Activated CD4-positive, alpha-beta T cell treated with anti-CD3 and anti-CD28 coated beads, Interleukin-2, Interleukin-6, amounts not matched to agents 100 ng/mL and 50 ng/mL, durations not matched to agents 16 hours and 8 hours (primary cell): ENCODE measurements around the gene EEFSEC.

Experiments used
- DNase-seq: peaks from one replicate; pipeline ENCODE4 v3.0.0-alpha.2; 2020

EEFSEC gene

DNA sequence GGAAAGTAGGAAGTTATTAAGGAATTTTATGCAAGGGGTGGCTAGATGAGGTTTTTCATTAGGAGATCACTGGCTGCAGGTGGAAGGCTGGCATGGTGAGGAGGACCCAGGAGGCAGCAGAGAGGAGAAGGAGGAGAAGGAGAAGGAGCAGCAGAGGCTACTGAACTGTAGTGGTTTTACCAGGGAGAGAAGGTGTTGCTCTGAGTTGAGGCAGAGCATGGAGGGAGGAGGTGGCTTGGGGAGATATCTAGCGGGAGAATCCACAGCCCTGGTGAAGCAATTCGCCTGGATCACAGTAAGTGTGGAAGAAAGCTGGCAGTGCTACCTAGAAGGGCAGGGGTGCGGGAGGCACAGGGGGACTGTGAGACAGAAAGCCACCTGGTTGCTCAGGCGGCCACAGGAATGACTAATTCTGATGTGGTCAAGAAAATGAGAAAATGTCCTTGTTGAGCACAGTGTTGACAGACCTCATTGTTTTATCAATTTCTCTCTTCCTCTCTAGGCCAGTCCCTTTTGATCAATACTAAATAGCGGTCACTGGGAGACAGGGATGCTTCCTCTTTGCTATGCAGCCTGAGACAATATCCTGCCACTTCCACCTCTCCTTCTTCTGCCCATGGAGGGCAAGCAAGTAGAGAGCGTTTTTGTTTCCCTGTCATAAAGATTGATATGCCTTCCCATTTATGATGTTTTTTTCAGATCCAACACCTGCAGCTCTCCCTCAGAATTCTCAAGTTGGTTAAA lies 94.6 kb downstream of the EEFSEC start:
- DNase-seq = no peak

DNA sequence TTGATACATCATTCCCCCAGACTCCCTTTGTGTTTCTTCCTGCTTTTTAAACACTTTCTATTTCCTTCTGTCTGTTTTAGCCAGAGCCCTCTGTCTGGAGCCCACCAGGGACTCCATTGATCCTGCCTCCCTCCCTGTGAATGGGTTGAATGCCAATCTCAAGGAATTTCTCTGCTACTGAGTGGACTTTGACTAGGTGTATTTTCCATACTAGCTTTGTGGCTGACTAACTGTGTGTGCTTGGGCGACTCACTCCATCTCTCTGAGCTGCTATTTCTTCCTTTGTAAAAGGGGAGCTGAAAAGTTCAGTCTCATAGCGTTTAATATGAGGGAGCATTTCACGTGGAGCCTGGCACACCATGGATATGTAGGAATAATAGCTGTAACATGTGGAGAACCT lies 98.8 kb downstream of the EEFSEC start:
- no peak for DNase-seq

DNA sequence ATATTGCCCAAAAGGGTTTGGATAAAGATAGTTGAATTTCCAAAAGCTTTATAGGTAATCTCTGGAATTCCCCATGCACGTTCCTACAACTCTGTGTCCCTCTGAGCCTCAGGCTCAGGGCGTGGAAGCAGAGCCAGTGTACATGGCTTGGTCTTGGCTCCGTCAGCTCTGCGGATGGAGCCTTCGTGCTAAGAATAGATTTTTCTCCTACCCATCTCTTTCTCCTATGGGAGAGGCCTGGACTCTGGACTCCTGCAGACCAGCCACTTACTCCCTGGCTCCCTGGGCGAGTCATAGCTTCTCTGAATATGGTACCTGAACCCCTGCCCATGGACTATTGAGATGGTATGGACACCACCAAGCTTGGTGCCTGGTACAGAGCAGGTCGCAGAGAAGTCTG lies 99.9 kb downstream of the EEFSEC start:
- DNase-seq = no peak

DNA sequence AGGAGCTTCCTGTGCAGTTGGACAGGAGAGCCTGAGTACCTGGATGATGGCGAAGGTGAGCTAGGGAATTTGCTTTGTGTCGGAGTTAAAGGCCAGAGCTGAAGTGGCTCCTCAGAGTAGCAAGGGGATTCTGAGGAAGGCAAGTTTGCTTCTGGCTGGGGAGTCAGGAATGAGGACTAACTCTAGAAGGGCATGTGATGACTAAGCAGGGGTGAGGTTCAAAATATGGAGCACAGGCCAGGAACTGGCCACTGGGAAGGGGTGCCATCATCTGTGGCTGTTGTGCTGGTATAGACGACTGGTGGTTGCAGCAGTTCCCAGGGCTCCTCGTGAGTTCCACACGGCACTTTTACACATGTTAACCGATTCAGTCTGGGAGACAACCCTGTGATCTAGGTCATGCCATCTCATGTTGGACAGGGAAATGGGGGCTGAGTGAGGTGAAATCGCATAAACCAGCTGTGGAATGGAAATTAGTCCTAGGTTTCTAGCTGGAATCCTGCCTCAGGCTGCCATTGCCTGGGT lies 100.8 kb downstream of the EEFSEC start:
- DNase-seq = no peak

DNA sequence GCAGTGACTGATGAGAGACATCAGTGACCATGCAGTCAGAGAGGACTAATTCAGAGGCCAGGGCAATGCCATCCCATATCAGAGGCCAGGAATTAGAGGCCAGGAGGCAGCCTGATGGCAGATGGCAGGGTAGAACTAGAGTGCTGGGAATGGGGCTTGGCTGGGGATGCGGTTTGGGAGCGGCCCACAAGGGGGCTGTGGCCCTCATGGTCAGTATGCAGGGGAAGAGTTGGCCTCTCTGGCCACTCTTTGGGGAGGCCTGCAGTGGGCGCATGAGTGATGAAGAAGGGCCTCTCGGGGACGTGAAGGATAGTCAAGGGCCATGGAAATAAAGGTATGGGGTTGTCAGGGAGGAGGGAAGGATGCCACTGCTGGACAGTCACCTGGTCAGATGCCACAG lies 101.7 kb downstream of the EEFSEC start:
- DNase-seq = no peak

DNA sequence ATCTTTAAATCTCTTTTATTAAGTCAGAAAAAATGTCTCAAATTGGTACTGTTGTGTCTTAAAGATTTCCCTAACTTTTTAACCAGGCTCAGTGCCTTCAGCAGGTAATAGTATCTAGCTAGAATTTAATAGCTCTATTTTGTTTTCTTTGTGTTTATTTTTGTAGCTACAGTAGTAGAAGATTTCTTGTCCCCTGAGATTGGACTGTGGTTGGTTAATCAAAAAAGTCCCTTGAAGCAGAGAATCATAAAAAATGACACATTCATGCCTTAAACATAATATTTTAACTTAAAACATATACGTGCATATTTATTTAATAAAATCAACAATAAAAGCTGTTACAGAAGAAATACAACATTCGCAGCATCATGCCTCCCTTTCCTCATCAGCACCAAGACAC lies 102.8 kb downstream of the EEFSEC start:
- no peak for DNase-seq

DNA sequence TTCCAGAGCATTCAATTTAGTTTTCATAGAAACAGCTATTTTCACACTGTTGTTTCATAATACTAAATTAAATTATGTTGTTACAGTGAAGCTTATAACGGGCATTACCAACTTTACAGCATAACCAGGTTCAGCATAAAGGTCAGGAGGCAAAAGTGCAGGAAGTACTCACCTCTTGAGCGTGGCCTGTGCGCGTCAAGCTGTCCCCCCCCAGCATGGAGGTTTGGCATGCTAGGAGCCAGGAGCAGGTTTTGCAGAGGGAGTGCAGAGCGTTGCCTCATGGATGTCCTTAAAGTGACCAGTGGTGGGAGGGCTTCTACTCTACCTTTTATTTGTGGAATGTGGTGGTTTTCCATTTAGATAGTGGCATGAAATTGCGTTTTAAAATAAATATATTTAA lies 104.4 kb downstream of the EEFSEC start:
- DNase-seq = no peak

DNA sequence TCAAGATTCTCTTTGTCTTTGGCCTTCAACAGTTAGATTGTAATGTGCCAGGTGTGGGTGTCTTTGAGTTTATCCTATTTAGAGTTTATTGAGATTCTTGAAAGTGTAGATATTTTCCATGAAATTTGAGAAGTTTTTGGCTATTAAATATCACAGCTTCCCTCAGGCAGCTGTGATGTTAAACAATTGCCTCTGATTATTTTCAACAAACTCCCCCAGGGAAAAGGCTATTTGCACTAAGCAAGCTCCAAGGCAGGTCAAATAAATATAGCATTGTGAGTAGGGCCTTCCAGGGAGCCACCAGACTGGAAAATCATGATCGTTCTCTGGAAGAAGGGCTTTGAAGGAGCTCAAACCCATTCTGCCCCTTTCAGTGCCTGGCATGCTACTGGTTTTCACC lies 107.0 kb downstream of the EEFSEC start:
- no peak for DNase-seq

DNA sequence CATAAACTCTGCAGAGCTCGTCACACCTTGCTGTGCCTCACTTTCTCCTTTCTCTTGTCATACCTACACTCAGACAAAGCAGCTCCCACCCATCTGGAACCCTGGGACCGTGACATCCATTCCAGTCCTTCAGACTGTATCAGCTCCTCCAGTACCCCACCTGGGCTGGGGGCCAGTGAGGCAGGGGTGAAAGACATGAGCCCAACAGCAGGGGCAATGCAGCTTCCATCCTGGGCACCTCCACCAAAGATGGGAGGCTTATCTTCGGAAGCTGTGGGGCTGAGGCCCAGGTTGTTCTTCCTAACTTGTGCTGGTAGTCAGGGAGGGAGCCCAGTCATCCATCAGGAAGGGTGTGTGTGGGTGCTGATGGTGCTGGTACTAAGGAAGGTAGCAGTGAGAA lies 109.2 kb downstream of the EEFSEC start:
- DNase-seq = no peak

DNA sequence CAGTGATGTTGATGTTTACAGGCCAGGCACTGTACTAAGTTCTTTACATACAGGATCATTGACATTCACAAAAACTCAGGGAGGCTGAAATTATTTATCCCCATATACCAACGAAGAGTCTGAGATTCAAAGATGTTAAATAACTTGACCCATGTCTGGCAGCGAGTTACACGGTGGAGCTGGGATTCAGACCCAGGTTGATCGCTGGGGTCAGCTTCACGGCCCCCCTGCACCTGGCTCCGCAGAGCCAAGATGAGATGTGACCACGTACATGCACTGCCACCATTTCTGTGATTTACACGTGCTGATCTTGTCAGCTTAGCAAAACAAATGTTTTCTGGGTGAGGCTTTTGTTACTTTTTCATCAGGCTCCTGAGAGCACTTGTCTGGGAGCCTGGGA lies 109.8 kb downstream of the EEFSEC start:
- no peak for DNase-seq

DNA sequence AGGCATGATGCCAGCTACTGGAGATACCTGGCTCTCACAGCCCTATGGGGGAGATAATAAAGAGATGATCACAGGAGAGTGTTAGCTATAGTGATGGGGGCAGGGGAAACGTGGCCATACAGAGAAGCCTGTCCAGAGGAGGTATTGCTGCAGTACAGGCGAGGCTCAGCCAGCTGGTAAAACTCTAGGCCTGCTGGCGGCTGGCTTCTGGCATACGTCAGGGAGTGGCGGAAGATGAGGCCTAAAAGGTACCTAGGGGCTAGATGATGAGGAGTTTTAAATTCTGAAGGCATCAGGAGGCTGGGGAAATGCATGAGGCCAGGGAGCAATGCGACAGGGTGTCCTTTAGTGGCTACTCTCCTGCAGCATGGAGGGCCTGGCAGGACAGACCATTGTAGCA lies 110.7 kb downstream of the EEFSEC start:
- DNase-seq = no peak

DNA sequence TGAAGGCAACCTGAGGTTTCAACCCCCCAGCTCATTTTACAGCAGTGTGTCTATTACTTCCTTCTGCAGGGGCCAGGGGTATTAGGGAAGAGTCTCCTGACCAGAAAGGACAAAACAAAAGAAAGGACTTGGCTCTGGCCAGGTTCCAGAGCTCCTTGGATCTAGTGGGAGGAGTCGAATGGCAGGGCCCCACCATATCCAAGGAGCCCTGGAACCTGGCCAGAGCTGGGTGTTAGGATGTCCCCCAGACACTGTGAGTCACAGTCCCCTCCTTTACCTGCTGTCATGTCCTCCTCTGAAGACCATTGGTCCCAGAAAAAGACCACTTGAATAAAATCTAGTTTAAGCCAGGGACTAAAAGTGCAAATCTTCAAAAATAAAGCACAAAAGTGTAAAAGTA lies 113.2 kb downstream of the EEFSEC start:
- no peak for DNase-seq

DNA sequence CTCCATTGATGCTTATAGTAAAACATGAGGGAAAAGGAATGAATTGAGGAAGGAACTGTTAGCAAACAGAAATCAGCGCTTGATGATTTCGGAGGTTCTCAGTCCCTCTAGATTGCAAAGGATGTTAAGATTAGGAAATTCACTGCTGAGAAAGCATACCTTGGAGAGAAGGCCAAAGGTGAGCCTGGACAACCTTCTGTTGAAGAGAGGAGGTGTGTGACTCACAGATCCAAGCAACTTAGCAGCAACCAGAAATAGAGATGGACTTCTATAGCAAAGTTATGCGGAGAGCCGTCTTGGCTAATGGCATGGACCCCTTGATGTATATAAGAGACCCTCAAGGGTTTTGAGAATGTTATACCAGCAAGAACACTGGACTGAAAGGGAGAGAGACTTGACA lies 114.3 kb downstream of the EEFSEC start:
- no peak for DNase-seq

DNA sequence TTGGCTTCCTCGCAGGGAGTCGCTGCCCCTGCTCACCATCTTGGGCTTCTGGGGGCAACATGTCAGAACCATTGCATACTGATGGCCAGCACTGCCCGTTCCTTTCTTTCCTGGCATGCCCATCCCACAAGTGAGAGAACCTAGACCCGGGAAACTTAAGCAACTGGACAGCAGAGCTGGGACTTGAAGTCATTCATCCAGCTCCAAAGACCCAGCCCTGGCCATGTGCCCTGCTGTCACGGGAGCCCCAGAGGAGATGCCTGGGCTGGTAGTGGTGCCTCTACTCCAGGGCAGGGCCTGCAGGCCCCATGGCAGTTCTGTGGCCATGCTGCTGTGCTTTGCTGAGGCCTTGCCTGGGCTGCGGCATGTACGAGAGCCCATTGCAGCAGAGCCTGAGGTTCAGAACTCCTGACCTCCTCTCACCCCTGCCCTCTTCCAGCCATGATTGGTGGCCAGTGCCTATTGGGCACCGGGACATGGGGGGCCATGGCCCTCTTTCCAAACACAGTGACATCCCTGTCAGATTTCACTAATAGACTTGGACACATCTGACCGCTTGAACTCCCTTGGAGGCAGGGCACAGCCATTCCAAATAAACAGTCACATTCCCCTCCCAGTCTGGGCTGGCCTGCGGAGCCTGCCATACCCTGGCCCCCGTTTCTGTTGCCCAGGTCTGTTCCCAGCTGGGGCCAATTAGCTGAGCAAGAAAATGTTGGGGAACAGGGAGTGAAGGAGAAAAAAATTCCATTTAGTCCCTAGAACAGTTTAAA lies 115.9 kb downstream of the EEFSEC start:
- DNase-seq = no peak

DNA sequence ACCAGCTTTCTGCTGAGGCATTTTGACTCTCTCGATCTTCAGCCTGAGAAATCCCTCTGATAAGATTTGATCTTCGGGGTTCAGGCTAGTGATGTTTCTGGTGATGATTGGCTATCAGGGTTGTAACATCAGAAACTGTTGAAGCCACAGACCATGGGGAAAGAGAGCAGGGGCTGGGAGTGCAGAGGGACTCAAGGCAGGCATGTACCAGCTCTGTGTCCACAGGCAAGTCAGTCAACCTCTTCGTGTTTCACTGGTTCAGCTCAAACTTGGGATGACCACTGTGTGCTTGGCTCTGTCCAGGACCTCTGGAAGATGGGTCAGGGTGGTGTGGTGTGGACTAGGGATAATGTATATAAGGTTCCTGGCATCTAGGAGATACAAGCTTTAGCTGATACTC lies 116.5 kb downstream of the EEFSEC start:
- no peak for DNase-seq

DNA sequence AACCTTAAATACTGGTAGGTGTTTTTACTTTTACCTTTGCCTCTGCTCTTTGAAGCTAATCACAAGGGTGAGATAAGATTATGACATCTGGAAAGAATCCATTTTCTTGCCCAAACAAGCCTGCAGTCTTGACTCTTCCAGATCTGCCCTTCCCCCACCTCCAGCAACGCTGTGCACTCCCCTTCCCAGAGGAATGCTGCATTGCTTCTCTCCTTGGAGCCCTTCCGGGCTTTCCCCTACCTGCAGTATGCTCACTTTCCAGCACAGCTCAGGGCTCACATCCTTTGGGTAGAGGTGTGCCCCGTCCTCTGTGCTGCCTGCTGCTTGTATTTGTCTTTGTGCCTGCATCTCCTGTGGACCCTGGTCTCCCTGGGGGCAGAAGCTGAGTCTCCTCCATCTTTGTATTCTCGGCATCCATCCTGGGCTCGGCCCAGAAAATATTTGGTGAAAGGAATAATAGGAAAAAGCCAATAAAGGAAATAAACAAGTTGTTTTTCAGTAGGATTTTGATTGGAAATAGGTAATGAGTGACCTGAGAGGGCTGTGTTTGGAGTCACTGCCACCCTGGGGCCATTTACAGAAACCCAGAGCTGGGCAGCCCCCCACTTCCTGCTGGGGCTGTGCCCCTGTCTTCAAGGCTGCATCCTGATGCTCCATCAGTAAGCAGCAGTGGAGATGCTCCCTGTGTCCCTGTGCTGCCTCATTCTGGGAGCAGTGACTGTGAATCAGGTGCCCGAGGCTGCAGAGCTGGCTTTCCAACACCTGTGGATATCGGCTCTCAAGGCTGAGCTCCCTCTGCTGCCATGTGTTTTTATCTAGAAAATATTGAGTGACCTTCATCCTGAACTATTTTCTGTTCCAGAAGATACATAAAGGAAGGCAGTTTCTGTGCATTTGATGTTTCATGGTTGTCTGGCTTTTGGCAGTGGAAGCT lies 117.5 kb downstream of the EEFSEC start:
- no peak for DNase-seq

DNA sequence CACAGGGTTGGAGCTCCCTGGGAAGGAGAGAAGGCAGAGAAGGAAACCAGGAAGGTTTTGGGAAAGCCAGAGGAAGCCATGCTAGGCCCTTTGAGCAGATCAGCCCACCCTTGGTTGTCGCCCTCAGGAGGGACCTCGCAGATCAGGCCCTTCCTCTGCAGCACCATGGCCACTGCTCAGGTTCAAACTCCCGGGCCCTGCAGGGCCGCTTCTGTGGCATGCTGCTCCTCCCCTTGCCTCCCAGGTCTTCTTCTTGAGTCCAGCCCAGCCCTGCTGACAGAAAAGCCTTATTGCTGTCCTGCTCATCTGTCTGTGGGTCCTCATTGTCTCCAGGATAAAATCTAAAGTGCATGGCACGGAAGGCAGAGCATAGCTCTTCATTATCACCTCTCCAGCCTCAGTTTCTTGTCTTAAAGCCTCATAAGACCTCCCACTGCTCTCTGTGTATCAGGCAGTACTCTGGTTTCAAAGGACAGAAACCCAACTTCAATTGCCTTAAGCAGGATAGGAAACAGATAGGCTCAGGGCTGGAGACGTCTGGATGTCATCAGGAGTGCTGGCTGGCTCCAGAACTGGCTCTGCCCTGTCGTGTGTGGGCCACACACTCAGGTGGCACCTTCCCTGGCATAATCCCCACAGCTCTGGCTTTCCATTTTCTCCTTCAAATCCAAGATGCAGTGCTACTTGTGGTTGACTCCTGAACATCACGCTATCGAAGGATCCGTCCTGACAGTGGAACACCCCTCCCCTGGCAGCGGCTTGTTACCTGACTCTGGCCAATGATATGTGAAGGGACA lies 118.5 kb downstream of the EEFSEC start:
- no peak for DNase-seq

DNA sequence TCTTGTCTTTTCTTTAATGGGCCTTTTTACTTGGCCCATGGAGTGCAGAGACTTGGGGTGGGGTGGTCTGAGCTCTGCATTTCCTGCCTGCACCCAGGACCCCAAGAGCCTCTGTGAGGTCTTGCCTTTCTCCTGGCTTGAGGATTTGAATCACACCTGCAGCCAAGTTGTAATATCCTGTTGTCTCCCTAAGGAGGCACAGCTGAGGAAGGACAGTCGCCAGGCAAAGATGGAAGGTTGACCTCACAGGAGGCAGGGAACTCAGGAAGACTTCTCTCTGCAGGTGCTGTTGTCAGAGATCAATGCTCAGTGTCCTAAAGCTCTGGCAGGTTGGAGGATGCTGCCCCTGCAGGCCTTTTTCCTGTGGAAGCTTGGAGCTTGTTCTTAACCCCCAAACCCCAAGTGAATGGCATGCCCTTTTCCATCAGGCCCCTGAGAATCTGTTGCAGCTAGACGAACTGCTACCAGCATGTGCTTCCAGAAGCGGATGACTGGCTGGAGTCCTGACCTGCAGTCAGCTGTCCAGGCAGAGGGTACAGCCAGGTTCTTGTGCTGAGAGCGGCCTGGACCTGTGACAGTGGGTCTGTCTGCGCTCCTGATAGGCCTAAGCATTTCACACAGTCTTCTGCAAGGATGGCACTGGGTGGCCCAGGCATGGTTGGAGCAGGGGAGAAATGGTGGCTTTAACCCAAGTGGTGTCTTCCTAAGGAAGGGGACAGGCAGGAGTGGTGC lies 120.0 kb downstream of the EEFSEC start:
- no peak for DNase-seq

DNA sequence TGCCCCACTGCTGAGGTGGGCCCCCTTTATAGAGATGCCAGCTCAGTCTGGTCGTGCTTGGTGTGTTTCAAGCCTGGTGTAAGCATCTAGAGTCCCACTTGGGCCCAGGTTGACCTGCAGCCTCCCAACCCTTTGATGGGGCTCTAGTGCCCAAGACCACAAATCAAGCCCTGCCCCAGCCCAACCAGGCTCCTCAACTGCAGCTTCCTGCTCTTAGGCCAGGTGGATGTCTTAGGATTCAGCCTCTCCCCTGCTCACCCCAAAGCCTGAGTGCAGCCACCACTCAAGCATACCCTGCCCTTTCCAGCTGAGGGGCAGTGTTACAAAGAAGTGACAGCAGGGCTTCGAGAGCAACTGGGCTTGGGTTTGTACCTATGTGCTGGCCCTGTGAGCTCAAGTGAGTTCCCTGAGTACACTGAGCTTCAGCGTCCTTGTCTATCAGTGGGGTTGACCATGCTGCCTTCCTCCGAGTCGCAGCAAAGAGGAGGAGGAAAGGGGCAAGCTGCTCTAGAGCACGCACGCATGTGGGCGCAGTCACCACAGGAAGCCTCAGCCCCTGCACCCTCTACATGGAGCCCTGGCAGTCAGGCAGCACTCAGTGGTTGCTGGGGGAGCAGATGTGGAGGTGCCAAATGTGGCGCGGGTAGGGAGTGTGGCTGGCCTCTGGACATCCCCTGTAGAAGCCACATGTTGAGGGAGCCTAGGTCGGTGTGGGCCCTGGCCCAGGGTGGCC lies 120.7 kb downstream of the EEFSEC start:
- no peak for DNase-seq

DNA sequence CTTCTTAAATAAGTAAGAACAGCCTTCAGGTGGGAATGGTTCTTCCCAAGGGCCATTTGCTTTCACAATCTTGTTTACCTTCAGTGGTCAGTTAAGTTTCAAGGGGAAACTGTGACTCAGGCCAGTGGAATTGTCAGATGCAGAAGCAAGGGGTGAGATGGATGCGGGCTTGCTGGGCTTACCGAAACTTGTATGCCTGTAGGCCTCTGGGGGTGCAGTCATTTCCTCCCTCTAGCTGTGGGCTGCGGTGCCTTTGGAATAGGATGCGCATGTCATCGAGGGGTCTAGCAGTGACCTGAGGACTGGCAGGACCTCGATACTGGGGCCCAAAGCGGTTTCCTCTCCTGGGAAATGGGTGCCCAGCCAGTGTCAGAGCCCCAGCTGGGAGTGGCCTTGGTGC lies 121.6 kb downstream of the EEFSEC start:
- DNase-seq = no peak
